Cerebellar cortex (tissue), 1 donor: ENCODE measurements around the gene CNNM4.

ENCODE experiments used
- DNase-seq: peaks from one replicate; pipeline ENCODE4 v3.0.0-alpha.2; 2015; ENCODE audit warnings: low spot score

CNNM4 gene

DNA sequence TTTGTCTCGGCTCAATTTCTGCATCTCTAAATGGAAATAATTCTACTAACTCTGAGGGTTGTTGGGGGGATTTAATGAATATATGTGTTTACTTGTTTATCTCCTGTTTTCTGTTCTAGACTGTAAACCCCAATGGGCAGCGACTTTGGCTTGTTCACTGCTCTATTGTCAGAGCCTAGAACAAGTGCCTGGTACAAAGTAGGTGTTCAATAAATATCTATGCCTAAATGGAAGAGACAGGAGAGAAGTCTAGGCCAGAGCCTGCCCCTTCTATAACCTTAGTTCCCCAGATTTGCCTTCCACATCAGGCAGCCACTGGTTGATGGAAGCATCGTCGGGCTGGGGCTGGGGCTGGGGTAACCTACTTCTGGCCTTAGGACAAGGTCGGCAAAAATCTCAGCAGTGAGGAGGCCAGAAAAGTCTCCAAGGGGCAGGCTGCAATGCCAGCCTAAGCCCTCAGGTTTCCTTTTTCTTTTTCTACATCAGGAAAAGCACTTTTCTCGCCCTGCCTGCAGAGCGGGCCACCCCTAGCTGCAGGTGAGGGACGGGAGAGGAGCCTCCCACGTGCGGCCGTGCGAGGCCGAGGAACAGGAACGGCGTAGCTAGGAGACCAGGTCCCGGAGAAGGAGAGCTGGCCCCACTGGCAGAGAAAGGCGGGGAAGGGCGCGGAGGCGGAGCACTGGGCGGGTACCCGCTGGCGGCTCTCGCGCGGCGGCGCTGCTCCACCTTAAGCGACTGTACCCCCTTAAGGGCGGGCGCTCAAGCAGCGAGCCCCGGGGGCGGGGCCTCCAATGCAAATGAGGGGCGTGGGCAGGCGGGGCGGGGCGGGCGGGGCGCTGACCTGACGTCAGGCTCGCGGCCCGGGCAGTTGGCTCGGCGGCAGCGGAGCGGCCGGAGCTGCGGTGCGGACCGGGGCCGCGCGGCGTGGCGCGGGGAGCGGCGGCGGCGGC, at the start of gene CNNM4:
Gene CNNM4 (plus strand): TSS at position 867 of the 950 bp plus-strand sequence. CDS start 98 bp downstream, outside the sequence.
- DNase-seq = peak; percentile 95

DNA sequence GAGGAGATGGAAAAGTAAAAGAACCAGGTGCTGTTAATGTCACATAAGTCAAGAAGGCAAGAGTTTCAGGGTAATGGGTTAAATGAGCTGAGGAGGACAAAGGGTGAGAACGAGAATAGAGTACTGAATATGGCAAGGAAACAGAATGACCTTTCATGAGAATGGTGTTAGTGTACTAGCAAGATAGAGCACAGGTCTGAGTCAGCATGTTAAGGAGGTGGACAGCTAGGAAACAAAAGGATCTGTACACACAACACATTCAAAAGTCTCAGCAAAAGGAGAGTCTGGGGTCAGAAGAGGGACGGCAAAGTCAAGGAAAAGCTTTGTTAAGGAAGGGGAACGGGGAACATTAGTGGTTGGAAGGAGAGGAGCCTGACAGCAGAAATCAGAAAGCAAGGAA, 49.7 kb upstream of the CNNM4 start:
- DNase-seq = no peak

DNA sequence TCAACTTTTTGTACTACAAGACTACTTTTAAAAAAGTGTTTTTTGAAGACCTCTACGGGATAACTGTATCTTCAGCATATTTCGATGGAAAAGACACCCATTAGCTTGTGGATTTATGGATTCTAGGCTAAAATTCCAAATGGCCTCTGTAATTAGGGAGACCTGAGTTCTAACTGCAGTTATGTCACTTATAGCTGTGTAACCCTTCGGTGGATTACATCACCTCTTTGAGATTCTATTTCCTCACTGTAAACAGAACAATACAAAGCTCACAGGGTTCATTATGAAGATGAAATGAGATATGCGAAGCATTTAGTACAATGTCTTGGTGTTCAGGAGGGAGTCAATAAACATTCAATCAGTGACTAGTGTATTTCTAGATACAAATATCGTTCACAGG, 45.0 kb upstream of the CNNM4 start:
- no peak for DNase-seq

DNA sequence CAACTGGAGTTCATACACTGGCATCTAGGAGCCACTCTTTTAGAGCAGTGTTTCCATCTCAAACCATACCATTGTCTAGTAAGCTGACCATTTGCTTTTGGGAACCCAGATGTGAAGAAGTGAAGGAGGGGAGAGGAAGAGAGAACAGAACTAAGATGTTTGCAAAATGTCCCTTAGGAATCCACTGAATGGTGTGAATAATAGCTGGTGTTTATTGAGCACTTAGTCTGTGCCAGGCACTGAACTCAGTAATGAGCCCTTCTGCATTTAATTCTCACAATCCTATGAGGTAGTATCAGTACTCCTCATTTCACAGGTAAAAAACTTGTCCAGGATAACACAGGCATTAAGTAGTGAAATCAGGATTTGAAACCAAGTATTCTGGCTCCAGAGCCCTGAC, 44.3 kb upstream of the CNNM4 start:
- DNase-seq = no peak

DNA sequence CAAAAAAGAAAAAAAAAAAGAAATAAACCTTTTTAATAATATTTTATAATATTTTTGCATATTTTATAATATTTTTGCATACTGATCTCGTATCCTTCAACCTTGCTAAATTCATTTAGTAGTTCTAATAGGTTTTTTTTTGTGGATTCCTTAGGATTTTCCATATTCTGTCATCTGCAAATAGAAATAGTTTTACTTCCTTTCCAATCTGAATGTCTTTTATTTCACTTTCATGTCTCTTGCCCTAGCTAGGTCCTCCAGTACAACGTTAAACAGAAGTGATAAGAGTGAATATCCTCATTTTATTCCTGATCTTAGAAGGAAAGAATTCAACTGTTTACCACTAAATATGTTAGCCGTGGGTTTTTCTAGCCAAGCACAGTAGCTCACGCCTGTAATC, 34.6 kb upstream of the CNNM4 start:
- no peak for DNase-seq

DNA sequence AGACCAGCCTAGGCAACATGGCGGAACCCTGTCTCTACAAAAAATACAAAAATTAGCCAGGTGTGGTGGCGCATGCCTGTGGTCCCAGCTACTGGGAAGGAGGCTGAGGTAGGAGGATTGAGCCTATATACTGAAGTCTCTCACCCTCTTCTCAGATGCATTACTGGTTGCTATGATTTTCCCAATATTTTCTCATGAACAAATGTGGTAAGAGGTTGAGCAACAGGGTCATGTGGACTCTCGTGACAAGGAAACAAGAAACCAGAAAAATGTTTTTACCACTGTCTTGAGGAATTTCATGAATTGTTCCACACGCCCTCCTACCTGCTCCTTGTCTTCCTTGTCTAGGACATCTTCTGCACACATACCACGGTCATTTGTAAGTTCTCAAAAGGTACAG, 33.3 kb upstream of the CNNM4 start:
- DNase-seq = no peak

DNA sequence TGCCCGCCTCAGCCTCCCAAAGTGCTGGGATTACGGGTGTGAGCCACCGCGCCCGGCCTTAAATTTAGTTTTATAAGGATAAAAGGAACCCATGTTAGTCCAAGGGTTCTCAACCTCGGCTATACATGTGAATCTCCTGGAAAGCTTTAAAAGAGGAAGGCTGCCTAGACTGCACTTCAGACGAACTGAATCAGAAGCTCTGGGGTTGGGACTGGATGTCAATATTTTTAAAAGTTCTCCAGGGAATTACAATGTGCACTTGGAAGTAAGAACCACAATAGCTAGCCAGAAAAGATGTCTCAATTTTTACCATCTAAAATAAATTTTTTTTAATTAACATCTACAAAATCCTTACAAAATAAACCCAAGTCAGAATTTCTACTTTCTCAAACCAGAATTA, 31.0 kb upstream of the CNNM4 start:
- DNase-seq = no peak

DNA sequence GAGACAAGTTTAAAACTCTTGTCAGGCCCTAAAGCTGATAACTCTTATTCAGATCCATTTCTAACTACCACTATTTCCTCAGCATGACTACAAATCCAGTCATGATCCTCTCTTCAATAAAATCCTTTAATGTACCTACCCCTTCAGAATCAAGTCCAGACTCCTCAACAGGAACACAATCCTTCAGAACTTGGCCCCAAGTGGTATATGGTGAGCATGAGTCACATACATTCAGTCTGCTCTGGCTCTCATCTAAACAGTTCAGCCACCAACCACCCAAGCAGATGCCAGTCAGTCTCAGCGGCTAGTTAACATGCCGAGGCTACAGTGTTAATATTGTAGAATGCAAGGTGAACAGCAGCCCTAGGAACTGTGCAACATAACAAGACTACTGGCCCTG, 30.5 kb upstream of the CNNM4 start:
- no peak for DNase-seq

DNA sequence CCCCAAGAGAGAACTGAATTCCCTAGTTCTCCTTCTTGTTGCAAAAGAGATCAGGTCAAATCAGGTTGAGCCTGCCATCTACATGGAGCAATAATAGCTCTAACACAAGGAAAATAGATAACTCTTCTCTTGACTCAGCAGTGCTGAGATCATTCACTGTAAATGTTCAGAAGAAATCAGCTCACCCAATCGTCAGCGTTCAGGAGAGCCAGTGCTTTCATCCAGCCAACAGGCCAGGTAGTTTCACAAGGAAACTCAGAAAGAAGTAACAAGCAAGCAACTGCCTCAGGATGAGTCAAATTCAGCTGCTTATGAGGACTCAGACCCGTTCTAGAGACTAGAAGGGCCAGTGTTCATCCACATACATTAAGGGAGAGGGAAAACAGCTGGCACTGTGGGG, 26.8 kb upstream of the CNNM4 start:
- no peak for DNase-seq

DNA sequence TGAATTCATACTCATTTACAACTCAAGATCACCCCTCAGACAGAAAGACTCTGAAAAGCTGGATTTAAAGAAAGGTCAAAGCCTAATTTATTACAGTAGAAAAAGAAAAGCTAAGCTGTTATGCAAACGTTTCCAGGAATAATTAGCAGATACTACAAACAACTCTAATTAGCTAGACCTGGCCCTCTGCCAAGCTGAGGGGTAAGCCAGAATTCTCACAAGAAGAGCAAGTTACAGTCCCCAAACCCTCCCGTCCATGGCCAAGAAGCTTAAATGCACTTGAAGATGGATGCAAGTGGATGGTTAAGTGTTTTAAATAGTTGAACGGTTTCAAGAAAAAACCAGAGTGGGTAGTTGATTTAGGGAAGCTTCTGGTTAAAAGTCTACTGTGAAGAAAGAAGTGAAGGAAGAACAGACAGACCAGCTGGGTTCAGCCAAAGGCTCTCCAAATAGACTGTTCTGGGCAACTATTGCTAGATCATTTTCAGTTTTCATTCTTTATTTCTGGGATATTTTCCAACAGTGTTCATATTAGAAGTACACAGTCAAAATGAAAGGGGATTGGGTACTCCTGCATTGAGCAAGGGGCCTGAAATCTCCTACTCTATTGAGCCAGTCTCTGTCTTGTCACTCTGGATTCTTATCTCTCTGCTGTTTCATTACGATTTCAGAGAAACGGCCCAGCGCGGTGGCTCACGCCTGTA, 25.7 kb upstream of the CNNM4 start:
- DNase-seq = peak; percentile 42

DNA sequence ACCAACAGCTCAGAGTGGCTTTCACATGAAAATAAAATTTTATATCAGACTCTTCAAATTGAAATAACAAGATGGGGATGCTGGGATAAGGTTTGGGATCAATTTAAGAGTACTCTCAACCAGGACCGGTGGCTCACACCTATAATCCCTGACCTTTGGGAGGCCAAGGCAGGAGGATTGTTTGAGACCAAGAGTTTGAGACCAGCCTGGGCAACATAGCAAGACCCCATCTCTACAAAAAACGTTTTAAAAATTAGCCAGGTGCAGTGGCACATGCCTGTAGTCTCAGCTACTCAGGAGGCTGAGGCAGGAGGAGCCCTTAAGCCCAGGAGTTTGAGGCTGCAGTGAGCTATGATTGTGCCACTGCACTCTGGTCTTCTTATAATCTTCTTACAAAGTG, 23.5 kb upstream of the CNNM4 start:
- no peak for DNase-seq

DNA sequence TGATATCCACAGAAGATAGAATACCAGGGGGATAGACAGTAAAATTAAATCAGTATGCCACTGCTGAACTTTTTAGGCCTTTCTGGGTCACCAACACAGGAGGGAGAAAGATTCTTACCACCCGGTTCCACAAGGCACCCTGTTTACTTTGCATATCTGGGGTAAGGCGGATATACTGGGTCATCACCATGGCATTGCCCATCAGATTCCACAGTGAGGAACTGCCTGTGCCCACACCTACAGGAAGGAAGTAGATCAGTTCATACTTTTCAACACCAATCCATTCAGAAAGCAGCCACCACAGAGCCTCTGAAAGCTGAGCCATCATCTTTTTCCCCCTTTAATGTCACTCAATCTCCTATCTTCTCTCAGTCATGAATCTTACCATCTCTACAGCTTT, 22.9 kb upstream of the CNNM4 start:
- DNase-seq = no peak

DNA sequence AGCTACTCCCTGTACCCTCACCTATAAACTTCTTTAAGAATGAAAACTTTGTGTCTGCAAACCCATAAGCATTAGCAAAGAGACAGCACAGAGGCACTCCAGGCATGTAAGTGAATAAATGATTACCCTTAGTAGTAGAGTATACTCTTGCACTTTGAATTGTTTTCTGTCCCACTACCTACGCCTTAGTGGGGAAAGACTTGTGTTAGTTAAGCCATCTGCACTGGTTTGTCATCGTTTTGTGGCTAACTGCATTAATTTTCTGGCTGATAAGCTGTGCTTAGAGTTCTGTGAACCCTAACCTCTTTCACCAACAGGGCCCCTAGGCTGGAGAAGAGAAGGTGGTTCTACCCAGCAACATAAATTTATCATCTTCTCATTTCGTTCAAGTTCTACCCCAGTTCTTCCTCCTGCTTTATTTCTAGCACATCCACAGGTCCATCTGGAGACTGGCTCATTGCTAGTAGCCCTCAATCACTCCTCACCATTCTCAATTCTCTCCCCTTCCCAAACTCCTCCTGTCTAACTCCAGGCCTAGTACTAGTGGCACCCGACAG, 21.5 kb upstream of the CNNM4 start:
- no peak for DNase-seq

DNA sequence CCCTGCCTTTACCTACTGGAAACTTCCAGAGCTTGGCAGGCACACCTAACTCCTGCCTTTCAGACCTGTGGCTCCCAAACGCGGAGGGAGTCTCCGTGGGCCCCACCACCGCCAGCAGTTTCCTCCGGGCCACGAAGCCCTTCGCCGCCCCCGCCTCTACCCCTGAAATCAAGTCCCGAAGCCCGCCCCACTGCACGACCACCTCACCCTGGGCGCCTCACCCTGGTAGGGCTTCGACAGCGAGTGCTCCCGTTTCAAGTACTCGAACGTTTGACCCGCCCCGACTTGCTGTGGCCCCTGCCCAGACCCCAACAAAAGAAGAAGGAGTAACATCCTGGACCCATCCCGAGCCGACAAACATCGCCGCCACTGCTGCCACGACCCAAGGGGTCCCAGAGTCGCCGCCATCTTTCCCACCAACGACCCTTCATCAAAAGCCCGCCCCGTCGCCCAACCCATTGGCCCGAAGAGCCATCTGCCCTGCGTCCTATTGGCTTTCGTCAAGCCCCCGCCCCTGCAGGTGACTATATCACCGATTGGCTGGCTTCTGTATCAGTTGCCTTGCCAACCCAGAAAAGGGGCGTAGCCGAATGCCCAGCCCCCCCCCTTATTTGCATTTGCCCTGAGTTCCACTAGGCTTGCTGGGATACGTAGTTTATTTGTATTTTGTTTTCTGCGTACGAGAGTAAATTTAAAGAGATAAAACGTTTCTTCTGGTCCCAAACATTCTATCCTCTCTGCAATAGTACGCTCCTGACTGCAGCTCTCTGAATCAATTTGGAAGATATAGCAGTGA, 20.9 kb upstream of the CNNM4 start, which contains the start of gene LMAN2L:
Gene LMAN2L (minus strand): TSS at position 432 of the 796 bp plus-strand sequence. CDS start 24 bp downstream, at position 408.
- DNase-seq = peak; percentile 99

DNA sequence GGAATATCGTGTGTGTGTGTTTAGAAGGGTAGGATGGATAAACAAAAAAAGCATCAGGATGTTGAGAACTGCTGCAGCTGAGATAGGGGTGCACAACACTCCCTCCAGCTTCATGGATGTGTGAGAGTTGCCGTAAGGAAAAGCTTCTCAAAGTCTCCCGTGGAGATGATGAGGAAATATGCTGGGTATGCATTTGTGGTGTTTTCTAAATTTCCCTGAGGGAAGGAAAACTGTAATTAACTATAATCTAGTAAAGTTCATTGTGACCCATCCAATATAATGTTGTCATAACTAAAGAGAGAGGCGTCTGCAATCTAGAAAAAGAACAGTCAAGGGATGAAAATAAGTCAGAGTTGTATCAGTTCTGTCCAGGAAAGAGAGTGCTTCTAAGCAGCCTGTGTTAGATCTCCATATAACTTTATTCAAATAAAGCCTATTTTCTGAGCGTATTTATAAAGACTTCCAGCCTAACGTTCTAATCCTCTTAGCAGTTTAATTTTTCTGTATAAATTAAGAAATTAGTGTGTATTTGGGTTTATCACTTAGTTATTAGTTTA, 13.6 kb upstream of the CNNM4 start:
- DNase-seq = no peak

DNA sequence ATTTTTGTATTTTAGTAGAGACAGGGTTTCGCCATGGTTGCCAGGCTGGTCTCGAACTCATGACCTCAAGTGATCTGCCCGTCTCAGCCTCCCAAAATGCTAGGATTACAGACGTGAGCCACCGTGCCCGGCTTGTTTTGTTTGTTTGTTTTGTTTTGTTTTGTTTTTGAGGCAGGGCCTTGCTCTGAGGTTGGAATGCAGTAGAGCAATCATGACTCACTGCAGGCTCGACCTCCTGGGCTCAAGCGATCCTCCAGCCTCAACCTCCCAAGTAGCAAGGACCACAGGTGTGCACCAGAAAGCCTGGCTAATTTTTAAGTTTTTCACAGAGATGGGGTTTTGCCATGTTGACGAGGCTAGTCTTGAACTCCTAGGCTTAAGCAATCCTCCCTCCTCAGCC, 8.9 kb upstream of the CNNM4 start:
- DNase-seq = no peak

DNA sequence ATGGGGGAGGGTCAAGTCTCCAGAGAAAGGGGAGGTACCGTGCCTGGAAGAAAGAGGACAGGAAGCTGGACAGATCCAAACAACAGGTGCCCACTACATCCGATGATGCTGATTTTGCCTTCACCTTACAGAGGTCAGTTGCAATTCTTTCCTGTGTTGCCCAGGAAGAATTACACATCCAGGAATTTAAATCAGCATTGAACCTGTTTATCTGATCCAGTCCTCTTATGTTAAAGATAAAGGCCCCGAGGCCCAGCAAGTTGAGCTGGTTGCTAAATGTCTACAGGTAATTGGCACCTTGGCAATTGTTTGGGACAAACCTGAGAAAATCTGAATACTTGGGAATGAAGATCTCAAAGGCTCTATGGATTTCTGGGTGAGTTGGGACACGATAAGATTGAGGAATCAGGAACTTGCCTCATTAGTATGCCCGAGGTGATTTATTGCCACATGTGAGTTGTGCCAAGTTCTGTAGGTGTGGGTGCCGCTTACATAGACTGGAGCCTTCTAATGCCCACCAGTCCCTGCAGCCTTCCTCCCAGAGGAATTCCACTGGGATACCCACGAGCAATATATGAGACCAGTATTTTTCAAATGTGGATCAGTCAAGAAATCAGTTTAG, 6.9 kb upstream of the CNNM4 start:
- DNase-seq = no peak

DNA sequence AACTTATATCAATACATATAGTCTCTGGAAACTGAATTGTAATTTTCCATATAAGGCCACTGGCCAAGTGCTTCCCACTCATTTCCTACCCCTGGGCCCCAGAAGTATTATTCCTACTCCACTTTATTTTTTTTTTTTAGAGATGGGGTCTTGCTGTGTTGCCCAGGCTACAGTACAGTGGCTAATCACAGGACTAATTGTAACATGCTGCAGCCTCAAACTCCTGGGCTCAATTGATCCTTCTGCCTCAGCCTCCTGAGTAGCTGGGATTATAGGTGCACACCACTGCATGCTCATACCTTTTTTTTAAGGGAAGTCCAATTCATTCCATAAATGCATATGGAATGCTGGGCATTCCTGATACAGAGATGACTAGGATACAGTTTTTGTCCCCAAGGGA, 6.4 kb upstream of the CNNM4 start:
- no peak for DNase-seq

DNA sequence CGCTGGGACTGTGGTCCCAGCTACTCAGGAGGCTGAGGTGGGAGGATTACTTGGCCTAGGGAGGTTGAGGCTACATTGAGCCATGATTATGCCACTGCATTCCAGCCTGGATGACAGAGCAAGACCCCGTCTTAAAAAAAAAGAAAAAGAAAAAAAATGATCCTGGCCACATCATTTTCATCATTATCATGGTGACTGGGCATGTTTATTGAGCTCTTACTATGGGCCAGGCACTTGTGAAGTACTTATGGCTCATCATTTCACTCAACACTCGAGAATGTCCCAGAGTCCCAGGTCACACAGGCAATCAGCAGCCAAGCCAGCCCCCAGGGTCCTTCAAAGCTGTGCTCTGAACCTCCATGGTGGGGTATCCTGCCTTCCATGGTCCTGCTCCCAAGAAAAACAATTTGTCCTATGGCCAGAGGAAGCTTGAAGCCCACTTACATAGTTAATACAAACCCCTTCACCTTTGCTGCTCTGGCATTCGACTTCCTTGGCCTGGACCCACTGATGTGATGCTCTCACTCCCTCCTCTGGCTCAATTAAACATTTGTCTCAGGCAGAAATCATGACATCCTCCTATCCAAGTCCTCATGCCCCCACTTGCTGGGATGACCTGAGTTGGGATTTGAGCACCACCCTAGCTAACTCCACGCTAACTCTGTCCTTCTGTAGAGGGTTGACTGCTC, 3.8 kb upstream of the CNNM4 start:
- no peak for DNase-seq

DNA sequence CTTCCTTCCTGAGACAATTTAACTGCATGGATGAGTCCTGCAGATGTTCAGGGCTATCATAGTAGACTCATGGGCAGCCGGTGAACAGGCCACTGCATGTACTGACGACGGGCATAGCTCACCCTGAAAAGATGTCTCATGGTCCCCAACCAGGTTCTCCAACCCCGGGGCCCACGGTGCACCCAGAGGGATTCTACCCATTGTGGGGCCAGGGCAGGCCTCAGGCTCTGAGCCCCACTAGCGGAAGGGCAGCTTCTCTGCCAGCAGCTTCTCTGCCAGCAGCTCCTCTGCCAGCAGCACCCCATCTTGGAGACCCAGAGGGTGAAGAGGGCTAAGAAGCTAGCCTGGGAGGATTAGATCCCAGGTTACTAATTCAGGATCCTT, 3.2 kb upstream of the CNNM4 start:
- no peak for DNase-seq

DNA sequence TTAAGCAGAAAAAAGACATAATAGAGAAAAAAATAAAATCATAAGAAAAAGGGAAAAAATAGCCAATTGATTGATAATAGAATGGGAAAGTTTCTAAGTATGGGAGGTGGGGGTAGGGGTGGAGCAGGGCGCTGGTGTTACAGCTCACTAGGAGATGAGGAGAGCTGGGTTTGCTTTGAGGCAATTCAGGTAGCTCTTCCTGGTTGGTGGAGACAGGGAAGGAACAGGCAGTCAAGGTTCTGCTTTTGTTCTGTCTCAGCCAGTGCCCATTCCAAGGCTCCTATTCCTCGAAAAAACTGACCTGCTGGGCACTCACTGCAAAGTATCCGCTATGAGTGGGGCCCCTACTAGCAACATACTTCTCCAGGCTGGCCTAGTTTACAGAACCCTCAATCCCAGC, 1.7 kb upstream of the CNNM4 start:
- no peak for DNase-seq
